Activated CD8-positive, alpha-beta T cell treated with anti-CD3 and anti-CD28 coated beads for 36 hours (primary cell): ENCODE data around the gene TMEM127. TPM values are rescaled to one million over a fixed set of nuclear protein-coding genes. Genes with fewer than 3 reads are reported as not detected.
A peak's percentile ranks its signal among the peaks of the same experiment; 100 is the strongest.

ENCODE experiments used
- ATAC-seq: fragments of 200-7000 bp; cut with Tn5 transposase; one replicate; pipeline ENCODE4 v1.10.0; 2021; ENCODE audit warnings: mild to moderate bottlenecking, moderate library complexity
- CTCF ChIA-PET: fragments of 350-600 bp; sonication (Branson Sonifier 250); formaldehyde crosslinking; loops from one replicate; lab custom pipeline; 2021; ENCODE audit warnings: antibody characterized with exemption; lab: Charles Lee
- POLR2A ChIA-PET: fragments of 350-600 bp; sonication (Branson Sonifier 250); formaldehyde crosslinking; loops from one replicate; lab custom pipeline; 2021; ENCODE audit warnings: antibody characterized with exemption; lab: Charles Lee
- DNase-seq: peaks from one replicate; pipeline ENCODE4 v3.0.0-alpha.2; 2020
- H3K27ac Mint-ChIP-seq: one replicate; pipeline ENCODE4 v1.8.0; 2021; ENCODE audit warnings: mild to moderate bottlenecking, mixed read lengths
- H3K27me3 Mint-ChIP-seq: one replicate; pipeline ENCODE4 v1.8.0; 2021; ENCODE audit warnings: mixed read lengths
- H3K36me3 Mint-ChIP-seq: one replicate; pipeline ENCODE4 v1.8.0; 2021; ENCODE audit warnings: low read depth, mixed read lengths
- H3K4me1 Mint-ChIP-seq: one replicate; pipeline ENCODE4 v1.8.0; 2021; ENCODE audit warnings: low read depth, mixed read lengths
- H3K4me3 Mint-ChIP-seq: one replicate; pipeline ENCODE4 v1.8.0; 2021; ENCODE audit warnings: mild to moderate bottlenecking, moderate library complexity, mixed read lengths
- H3K9me3 Mint-ChIP-seq: one replicate; pipeline ENCODE4 v1.8.0; 2021; ENCODE audit warnings: mixed read lengths
- CTCF ChIP-seq: fragments of 200-600 bp; IDR thresholded peaks from one replicate; pipeline ENCODE4 v1.8.0; 2022; ENCODE audit warnings: antibody characterized with exemption, mild to moderate bottlenecking
- intact Hi-C: fragments of 100-400 bp; cut with micrococcal nuclease; formaldehyde crosslinking; loops from one replicate; pipeline ENCODE4 v1.10.0; 2022
- total RNA-seq, 2 experiments: library from RNA; stranded (reverse); gene quantifications; one replicate each; pipeline ENCODE4 v1.2.3, GENCODE V29; 2021

TMEM127 gene
- total RNA-seq, 2 experiments from 2014 or later: 13.1 to 15.0 TPM

- CTCF ChIA-PET: interaction anchor here (1.1 to 3.2 kb wide), 7 partner anchors 8 to 308 kb away, joined by 3 to 11 read pairs (median 3); partner anchors contain the start of gene CIAO1
- Mint-ChIP-seq H3K4me1 (peaks cover 75% of the 10 kb centered on the region), H3K9me3 (no peaks in the 10 kb centered on the region), H3K27ac (no peak overlapping the region), H3K27me3 (no peaks in the 10 kb centered on the region), H3K4me3 (no peak overlapping the region), H3K36me3 (peaks cover 51% of the 10 kb centered on the region)
- no peak for TF ChIP-seq CTCF
- intact Hi-C loops: no loop called here
- no peak for DNase-seq
- no peak for ATAC-seq
- POLR2A ChIA-PET: interaction anchor here (0.7 to 1.9 kb wide), 6 partner anchors 8 to 70 kb away, joined by 3 to 6 read pairs (median 4); no protein-coding TSS in a partner anchor
Observed at GRCh38 chr2:96201338-96201737, 64.5 kb downstream of the TMEM127 start.

DNA sequence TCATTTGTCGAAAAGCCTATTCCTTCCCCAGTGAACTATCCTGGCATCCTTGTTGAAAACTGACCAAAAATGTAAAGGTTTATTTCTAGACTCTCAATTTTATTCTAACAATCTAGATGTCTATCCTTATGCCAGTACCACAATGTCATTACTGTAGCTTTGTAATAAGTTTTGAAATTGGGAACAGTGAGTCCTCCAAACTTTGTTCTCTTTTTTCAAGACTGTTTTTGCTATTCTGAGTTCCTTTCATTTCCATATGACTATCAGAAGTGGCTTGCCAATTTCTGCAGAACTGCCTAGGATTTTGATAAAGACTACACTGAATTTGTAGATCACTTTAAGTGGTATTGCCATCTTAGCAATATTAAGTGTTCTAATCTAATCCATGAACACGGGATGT, 66.9 kb downstream of the TMEM127 start:
- no peak for DNase-seq
- H3K36me3 Mint-ChIP-seq: peaks cover 46% of the 10 kb centered on the region
- H3K4me3 Mint-ChIP-seq: no peak overlapping the region
- peak overlapping the region; percentile 30 for H3K27ac Mint-ChIP-seq
- ATAC-seq: no peak
- no peaks in the 10 kb centered on the region for H3K27me3 Mint-ChIP-seq
- POLR2A ChIA-PET: interaction anchor here (0.9 to 1.8 kb wide), 4 partner anchors 10 to 60 kb away, joined by 3 to 8 read pairs (median 4); partner anchors contain the start of genes ASTL and STARD7
- H3K4me1 Mint-ChIP-seq: peaks cover 55% of the 10 kb centered on the region
- no peak for TF ChIP-seq CTCF
- CTCF ChIA-PET: interaction anchor here (0.9 to 1.1 kb wide), 2 partner anchors 25 to 68 kb away, joined by 3 read pairs; no protein-coding TSS in a partner anchor
- intact Hi-C loops: no loop called here
- no peaks in the 10 kb centered on the region for H3K9me3 Mint-ChIP-seq

Other genes with a start within 250 kb of the TMEM127 start
- gene GPAT2, start 231.1 kb downstream of the TMEM127 start, total RNA-seq: 10 to 100 TPM in 1 of 2 experiments, 1 to 10 TPM in 1; 9.7 to 10.2 TPM
- under 1 TPM; 0.29 to 0.34 TPM for gene ADRA2B, start 149.4 kb downstream of the TMEM127 start, total RNA-seq
- gene ASTL, start 127.5 kb downstream of the TMEM127 start, total RNA-seq: 1 to 10 TPM; 1.8 to 2.7 TPM
- gene DUSP2, start 120.6 kb downstream of the TMEM127 start, total RNA-seq: 100 to 1,000 TPM; 311 to 313 TPM
- gene STARD7, start 57.2 kb downstream of the TMEM127 start, total RNA-seq: 100 to 1,000 TPM; 145 to 149 TPM
- gene CIAO1, start 228 bp upstream of the TMEM127 start, total RNA-seq: 10 to 100 TPM; 72.1 to 72.3 TPM
- gene SNRNP200, start 39.5 kb upstream of the TMEM127 start, total RNA-seq: 100 to 1,000 TPM; 175 to 178 TPM
- 10 to 100 TPM; 28.2 to 32.6 TPM for gene ITPRIPL1, start 59.3 kb upstream of the TMEM127 start, total RNA-seq
- gene NCAPH, start 69.8 kb upstream of the TMEM127 start, total RNA-seq: 10 to 100 TPM; 70.9 TPM
- gene NEURL3, start 239.4 kb upstream of the TMEM127 start, total RNA-seq: under 1 TPM in 1 of 2 experiments, not detected in 1; 0.25 TPM